H1 (cell line): ENCODE results near the gene UFD1.

Experiments
- CTCF ChIP-seq, 3 experiments: IDR thresholded peaks; 1 replicate in 2 of 3; 2 replicates in 1 of 3; pipeline versions ENCODE4 v1.5.1 to v1.6.1; 2011; ENCODE audit warnings: low read length in 3 of 3, mild to moderate bottlenecking in 3 of 3, inconsistent platforms in 2 of 3, low read depth in 1 of 3, moderate library complexity in 1 of 3; ENCODE audit not compliant: insufficient read depth in 1 of 3; ENCODE audit errors: control extremely low read depth in 1 of 3
- NRF1 ChIP-seq: IDR thresholded peaks from 2 replicates; pipeline ENCODE4 v1.6.1; 2011; ENCODE audit warnings: mild to moderate bottlenecking, low read depth, low read length, improper control_type of control experiment
- RFX5 ChIP-seq: IDR thresholded peaks from 2 replicates; pipeline ENCODE4 v1.6.1; 2011; ENCODE audit warnings: low read depth, low read length, improper control_type of control experiment, borderline replicate concordance
- TBP ChIP-seq: IDR thresholded peaks from 2 replicates; pipeline ENCODE4 v1.6.1; 2011; ENCODE audit warnings: low read depth, low read length, improper control_type of control experiment

GRCh38 chr22:19494001-19494560, 15.1 kb upstream of the UFD1 start:
- TF ChIP-seq NRF1 (no peak), CTCF (IDR thresholded peaks at IDR 0.05; ENCODE audit: control extremely low read depth in 1 of 3, insufficient read depth in 1 of 3, low read depth in 1 of 3, low read length in 3 of 3) (no peak), TBP (no peak), RFX5 (no peak)
